Measurements from ENCODE around the gene ZNF398.

ZNF398 gene

GRCh38 chr7:149145031-149145845 is 2.0 kb upstream of the ZNF398 start:
- no peak for TF ChIP-seq CTCF (IDR thresholded peaks at IDR 0.05; ENCODE audit: low read depth, low read length)
- peaks cover 7% of the 10 kb centered on the region for H3K36me3 ChIP-seq
- H3K4me3 ChIP-seq (ENCODE audit: low read depth, low read length), result no peak overlapping the region
- H3K4me1 ChIP-seq, result no peaks in the 10 kb centered on the region
- no peak for DNase-seq
- no peaks in the 10 kb centered on the region for H3K9me3 ChIP-seq
- no peaks in the 10 kb centered on the region for H3K27me3 ChIP-seq

- no peak for TF ChIP-seq CTCF (IDR thresholded peaks at IDR 0.05; ENCODE audit: low read depth, low read length)
- Histone ChIP-seq H3K9me3 (no peaks in the 10 kb centered on the region), H3K4me3 (ENCODE audit: low read depth, low read length) (peak overlapping the region; percentile 97), H3K27me3 (no peaks in the 10 kb centered on the region), H3K36me3 (peaks cover 7% of the 10 kb centered on the region), H3K4me1 (no peaks in the 10 kb centered on the region)
- DNase-seq, result peak; percentile 68
Measured at GRCh38 chr7:149147752-149148653, 750 bp downstream of the ZNF398 start.

- Histone ChIP-seq H3K27me3 (no peaks in the 10 kb centered on the region), H3K9me3 (no peaks in the 10 kb centered on the region), H3K4me1 (no peaks in the 10 kb centered on the region), H3K36me3 (peaks cover 28% of the 10 kb centered on the region), H3K4me3 (ENCODE audit: low read depth, low read length) (no peak overlapping the region)
- no peak for TF ChIP-seq CTCF (IDR thresholded peaks at IDR 0.05; ENCODE audit: low read depth, low read length)
- no peak for DNase-seq
Measured at GRCh38 chr7:149150981-149151380, 3.7 kb downstream of the ZNF398 start.

GRCh38 chr7:149153346-149153745 is 6.1 kb downstream of the ZNF398 start:
- DNase-seq, result no peak
- Histone ChIP-seq H3K4me3 (ENCODE audit: low read depth, low read length) (no peak overlapping the region), H3K4me1 (no peaks in the 10 kb centered on the region), H3K9me3 (no peaks in the 10 kb centered on the region), H3K36me3 (peaks cover 35% of the 10 kb centered on the region), H3K27me3 (no peaks in the 10 kb centered on the region)
- no peak for TF ChIP-seq CTCF (IDR thresholded peaks at IDR 0.05; ENCODE audit: low read depth, low read length)

GRCh38 chr7:149154056-149154455 is 6.8 kb downstream of the ZNF398 start:
- H3K4me3 ChIP-seq (ENCODE audit: low read depth, low read length), result no peak overlapping the region
- H3K4me1 ChIP-seq, result no peaks in the 10 kb centered on the region
- H3K9me3 ChIP-seq, result no peaks in the 10 kb centered on the region
- no peaks in the 10 kb centered on the region for H3K27me3 ChIP-seq
- DNase-seq, result no peak
- peaks cover 36% of the 10 kb centered on the region for H3K36me3 ChIP-seq
- TF ChIP-seq CTCF (IDR thresholded peaks at IDR 0.05; ENCODE audit: low read depth, low read length), result no peak
